Dermis blood vessel endothelial cell (primary cell): Measurements from ENCODE around the gene CYB561D1. TPM values are rescaled to one million over a fixed set of nuclear protein-coding genes. Genes with fewer than 3 reads are reported as not detected.

Experiments
- DNase-seq: peaks from one replicate; pipeline ENCODE4 v3.0.0; 2010
- total RNA-seq: library from RNA; depleted of rRNA; stranded (reverse); fragments of >200 nt; gene quantifications from 2 replicates; pipeline ENCODE4 v1.2.3, GENCODE V29; 2014

The CYB561D1 gene
- total RNA-seq, 1 donor from 2014 or later, result 7.5 TPM

GRCh38 chr1:109482242-109482641, 11.7 kb upstream of the CYB561D1 start:
- DNase-seq, result no peak

- no peak for DNase-seq
Measured at GRCh38 chr1:109482791-109483671, 10.9 kb upstream of the CYB561D1 start.

DNA sequence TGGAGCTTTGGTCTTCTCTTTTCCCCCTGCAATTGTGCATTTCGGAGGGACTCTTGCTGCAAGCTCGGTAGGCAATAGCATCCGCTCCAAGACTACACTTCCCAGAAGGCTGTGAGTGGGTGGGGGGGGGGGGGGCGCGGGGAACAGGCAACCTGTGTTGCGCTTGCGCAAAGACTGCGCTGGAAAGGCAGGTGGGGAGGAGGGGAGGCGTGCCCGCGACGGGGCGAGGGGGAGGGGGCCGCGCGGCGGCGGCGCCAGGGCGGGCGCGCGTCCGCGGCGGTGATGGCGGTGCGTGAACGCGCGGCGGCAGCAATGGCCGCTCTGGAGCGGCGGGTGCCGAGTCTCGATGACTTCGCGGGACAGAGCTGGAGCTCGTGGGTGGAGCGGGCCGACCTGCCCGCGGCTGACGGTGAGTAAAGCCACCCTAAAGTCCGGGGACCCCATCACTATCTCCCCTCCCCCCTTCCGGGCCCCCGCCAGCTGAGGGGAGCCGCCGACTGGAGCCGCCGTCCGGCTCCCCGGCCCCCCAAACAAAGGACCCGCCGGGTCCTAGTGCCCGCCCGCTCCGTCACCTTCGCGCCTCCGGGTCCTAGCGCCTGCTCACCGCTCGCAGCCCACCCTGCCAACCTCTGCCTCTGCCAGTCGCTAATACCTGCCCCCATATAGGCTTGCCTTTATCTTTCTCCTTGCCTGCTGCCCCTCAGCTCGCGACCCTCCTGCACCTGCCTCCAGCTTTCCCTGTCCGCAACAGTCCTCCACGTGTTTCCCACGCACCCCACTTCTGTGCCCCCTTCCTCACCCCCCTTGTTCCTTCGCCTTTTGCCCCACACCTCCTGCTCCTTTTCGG, 10.0 kb upstream of the CYB561D1 start, which contains the start of gene ATXN7L2:
Gene ATXN7L2, plus strand, starts transcription at position 234 of the 847 bp plus-strand sequence. Its CDS starts 49 bp downstream, at position 283.
- DNase-seq, result peak; percentile 93

DNA sequence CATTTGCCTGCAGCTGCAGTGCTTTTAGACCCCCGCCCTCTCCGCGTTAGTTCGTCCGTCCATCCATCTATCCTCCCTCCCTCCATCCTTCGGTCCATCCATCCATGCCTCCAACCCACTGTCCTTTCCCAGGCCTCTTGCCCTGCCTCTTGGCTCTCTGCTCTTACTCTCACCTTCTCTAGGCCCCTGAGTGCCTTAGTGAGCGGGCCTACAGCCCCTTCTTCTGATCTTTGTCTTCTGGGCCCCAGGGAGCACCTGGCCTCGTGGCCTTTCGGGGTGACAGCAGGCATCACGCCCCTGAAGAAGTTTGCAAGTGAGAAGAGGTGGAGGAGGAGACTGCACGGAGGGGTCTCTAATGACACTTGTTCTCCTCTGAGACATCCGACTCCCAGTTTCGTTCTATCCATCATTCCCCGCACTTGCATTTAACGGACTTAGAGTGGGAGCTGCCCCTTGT, 9.3 kb upstream of the CYB561D1 start:
- no peak for DNase-seq

- DNase-seq, result no peak
Measured at GRCh38 chr1:109485001-109485400, 8.9 kb upstream of the CYB561D1 start.

GRCh38 chr1:109487261-109487660, 6.6 kb upstream of the CYB561D1 start:
- DNase-seq, result no peak

GRCh38 chr1:109488201-109488600, 5.7 kb upstream of the CYB561D1 start:
- DNase-seq, result no peak

DNA sequence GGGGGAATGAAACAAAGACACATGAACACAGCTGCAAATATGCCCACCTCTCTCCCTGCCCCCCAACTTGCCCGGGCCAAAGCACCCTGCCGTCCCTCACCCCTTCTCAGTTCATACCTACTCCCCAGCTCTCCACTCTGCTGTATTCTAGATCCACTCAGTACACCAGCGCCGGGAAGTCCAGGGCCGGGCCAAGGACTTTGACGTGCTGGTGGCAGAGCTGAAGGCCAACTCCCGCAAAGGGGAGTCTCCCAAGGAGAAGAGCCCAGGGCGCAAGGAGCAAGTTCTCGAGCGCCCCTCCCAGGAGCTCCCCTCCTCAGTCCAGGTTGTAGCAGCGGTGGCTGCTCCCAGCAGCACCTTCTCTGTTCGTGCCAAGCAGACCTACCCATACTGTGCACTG, 5.2 kb upstream of the CYB561D1 start:
- no peak for DNase-seq

GRCh38 chr1:109490029-109490933, 3.6 kb upstream of the CYB561D1 start:
- peak; percentile 83 for DNase-seq

GRCh38 chr1:109490934-109491302, 3.0 kb upstream of the CYB561D1 start:
- no peak for DNase-seq

- no peak for DNase-seq
Measured at GRCh38 chr1:109491372-109491771, 2.5 kb upstream of the CYB561D1 start.

DNA sequence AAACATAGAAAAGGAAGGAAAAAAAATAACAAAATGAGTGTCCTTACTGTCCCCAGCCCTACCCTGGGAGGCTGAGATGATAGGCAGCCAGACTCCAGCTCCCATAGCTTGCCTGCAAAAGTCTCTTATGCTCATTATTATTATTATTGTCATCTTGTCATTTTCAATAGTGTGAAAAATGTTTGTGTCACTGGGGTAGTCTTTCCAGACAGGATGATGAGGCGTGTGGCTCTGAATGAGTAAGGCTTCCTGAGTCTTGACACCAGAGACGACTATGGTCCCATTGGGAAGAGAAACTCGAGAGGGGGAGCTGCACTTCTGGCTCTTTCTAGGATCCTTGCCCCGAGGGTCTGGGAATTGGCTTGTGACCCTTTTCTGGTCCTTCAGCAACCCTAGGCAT, 1.1 kb upstream of the CYB561D1 start:
- DNase-seq, result peak; percentile 24

GRCh38 chr1:109493227-109493626, 667 bp upstream of the CYB561D1 start:
- DNase-seq, result no peak

- no peak for DNase-seq
Measured at GRCh38 chr1:109495738-109496137, 1.8 kb downstream of the CYB561D1 start.

- no peak for DNase-seq
Measured at GRCh38 chr1:109497449-109498160, 3.7 kb downstream of the CYB561D1 start.

DNA sequence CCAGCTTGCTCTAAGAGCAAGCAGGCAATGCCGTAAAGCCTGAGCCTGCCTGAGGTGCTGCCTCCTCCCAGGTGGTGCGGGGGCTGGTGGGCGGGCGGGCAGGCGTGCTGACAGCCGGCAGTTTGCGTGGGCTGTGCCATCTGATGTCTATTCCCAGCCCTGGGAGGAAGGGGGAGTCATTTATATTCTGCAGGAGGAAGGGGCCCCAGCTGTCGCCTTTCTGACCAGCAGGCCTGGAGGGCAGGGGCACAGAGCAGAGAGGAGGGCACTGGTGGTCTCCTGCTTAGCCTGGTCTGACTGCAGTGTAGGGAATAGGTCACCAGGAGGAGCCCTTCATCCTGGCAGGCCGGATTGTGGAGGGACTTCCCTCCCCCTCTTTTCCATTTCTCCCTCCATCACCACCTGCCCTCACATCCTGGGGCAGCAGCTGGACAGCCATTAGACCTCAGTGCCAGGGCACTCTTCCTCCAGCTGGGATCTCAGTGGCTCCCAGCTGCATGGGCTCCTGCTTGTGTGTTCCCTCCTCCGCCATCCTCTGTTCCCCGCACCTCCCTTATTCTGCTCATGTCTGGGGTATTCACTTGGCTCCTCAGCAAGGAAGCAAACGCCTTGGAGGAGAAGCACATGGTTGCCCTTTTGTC, 4.4 kb downstream of the CYB561D1 start:
- DNase-seq, result peak; percentile 59

DNA sequence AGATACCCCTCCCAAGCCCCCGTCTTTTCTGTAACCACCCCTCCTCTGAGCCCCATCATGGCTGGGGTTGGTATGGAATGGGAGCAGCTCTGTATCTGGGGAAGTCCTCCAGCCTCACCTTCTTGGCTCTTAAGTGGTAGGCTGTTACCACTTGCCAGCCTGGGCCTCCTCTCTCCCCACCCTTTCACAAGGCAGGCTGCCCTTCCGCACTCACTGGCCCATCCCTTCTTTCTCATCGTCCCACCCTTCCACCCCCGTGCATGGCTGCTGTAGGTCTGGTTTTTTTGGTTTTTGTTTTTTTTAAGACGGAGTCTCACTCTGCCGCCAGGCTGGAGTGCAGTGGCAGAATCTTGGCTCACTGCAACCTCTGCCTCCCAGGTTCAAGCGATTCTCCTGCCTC, 5.2 kb downstream of the CYB561D1 start:
- DNase-seq, result no peak

DNA sequence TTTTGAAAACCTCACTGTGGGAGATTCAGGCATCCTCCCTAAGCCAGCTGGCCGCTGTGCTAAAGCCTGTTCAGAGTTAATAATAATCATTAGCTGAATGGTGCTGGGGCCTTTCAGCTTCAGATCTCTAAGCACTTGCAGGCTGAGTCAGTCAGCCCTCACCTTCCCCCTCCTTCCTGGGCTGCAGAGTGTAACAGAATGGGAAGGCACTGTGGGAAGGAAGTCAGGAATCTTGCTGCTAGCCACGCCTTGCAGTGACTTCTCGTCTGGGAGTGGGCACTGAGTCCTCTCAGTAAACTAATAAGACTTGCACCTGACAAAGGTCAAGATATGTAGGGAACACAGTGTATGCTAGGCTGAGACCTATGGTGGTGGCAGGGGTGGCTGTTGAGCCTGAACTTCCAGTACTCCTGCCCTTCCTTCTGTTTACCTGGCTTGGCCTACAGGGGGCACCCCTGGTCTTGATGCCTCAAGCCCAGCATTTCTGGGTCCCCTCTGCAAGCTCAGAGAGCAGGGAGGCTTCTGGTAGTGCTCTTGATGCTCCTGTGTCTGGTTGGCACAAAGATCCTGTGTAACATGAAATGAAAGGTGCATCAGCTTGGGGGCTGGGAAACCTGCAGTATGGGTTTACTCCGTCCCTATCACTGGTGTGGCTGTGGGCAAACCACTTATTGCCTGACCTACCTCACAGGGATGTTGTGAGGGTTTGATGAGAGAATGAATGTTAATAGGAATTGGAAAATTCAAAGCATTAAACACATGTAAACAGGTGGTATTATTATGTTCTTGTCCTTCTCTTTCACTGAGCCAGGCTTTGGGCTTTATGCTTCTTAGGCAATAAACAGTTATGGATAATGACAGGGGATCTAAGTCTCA, 6.0 kb downstream of the CYB561D1 start:
- peak; percentile 66 for DNase-seq

GRCh38 chr1:109500941-109501381, 7.1 kb downstream of the CYB561D1 start:
- DNase-seq, result no peak
